Stimulated activated CD8-positive, alpha-beta memory T cell treated with anti-CD3 and anti-CD28 coated beads, Interleukin-12 subunit alpha, Interleukin-12 subunit beta, amount 100 ng/mL, for 24 hours (primary cell): ENCODE data around the gene THSD1.
"Not testable (repeated sequence)": the region's sequence is repeated elsewhere in the genome, so short reads cannot be mapped to it uniquely, and the experiment has no call there.

Experiments
- DNase-seq: peaks from one replicate; pipeline ENCODE4 v3.0.0-alpha.2; 2020; ENCODE audit errors: extremely low read depth

THSD1 gene

GRCh38 chr13:52411629-52412028 lies 5.7 kb upstream of the THSD1 start:
- no peak for DNase-seq

- DNase-seq = not testable (repeated sequence)
Observed at GRCh38 chr13:52408071-52408658, 2.2 kb upstream of the THSD1 start.

- DNase-seq = not testable (repeated sequence)
Observed at GRCh38 chr13:52407436-52407835, 1.5 kb upstream of the THSD1 start.

- no peak for DNase-seq
Observed at GRCh38 chr13:52406629-52407028, 657 bp upstream of the THSD1 start.

- no peak for DNase-seq
Observed at GRCh38 chr13:52405369-52405766, 604 bp downstream of the THSD1 start.

GRCh38 chr13:52399708-52400107 lies 6.3 kb downstream of the THSD1 start:
- no peak for DNase-seq

- DNase-seq = no peak
Observed at GRCh38 chr13:52399046-52399445, 6.9 kb downstream of the THSD1 start.

GRCh38 chr13:52395704-52396103 lies 10.3 kb downstream of the THSD1 start:
- DNase-seq = no peak

- DNase-seq = no peak
Observed at GRCh38 chr13:52394586-52394985, 11.4 kb downstream of the THSD1 start.

- no peak for DNase-seq
Observed at GRCh38 chr13:52393572-52394357, 12.2 kb downstream of the THSD1 start.

- no peak for DNase-seq
Observed at GRCh38 chr13:52387721-52388120, 18.3 kb downstream of the THSD1 start.

- no peak for DNase-seq
Observed at GRCh38 chr13:52385870-52386269, 20.1 kb downstream of the THSD1 start.

- DNase-seq = no peak
Observed at GRCh38 chr13:52383366-52383765, 22.6 kb downstream of the THSD1 start.

- DNase-seq = no peak
Observed at GRCh38 chr13:52378312-52378711, 27.7 kb downstream of the THSD1 start.

- DNase-seq = no peak
Observed at GRCh38 chr13:52377898-52378297, 28.1 kb downstream of the THSD1 start.

GRCh38 chr13:52374873-52375411 lies 31.0 kb downstream of the THSD1 start:
- DNase-seq = no peak

- no peak for DNase-seq
Observed at GRCh38 chr13:52374389-52374788, 31.6 kb downstream of the THSD1 start.

- not testable (repeated sequence) for DNase-seq
Observed at GRCh38 chr13:52373277-52373676, 32.7 kb downstream of the THSD1 start.

- no peak for DNase-seq
Observed at GRCh38 chr13:52371736-52372247, 34.2 kb downstream of the THSD1 start.

GRCh38 chr13:52366291-52366690 lies 39.7 kb downstream of the THSD1 start:
- no peak for DNase-seq

- not testable (repeated sequence) for DNase-seq
Observed at GRCh38 chr13:52362169-52362887, 43.6 kb downstream of the THSD1 start.

GRCh38 chr13:52361225-52361624 lies 44.7 kb downstream of the THSD1 start:
- no peak for DNase-seq
